ENCODE data around the gene ZNF592. TPM values are rescaled to one million over a fixed set of nuclear protein-coding genes. Genes with fewer than 3 reads are reported as not detected.
A peak's percentile ranks its signal among the peaks of the same experiment; 100 is the strongest.

The ZNF592 gene
- total and polyA plus RNA-seq, 2 experiments from 2014 or later = 8.1 to 19.2 TPM

DNA sequence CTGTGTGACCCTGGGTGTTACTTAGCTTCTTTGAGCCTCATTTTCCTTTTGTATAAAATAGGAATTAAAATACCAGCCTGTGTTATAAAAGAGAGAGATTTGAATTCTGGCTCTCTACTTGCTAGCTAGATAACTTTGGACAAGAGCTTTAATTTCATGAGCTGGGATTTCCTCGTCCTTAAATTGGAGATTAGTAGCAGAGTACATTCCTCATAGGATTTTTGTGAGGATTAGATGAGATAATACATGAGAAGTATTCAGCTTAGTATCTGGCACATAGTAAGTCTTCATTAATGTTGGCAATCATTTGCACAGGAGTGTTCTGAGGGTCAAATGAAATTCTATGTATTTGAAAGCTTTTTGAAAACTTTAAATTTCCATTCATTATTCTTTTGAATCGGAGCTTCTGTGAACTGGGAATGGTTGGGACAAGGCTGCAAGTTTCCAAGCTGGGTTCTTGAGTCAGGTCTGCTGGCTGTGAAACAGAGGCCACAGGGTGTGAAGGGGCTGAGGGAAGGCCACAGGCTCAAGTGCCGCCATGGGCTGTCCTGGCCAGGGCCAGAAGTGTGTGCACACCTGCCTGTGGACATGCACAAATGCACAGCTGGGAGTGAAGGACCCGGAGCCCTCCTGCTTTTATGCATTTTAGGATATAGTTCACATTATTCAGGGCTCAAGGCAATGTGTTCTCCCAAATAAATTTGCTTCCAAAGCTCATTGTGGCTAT is 86.0 kb downstream of the ZNF592 start:
- Histone ChIP-seq H3K27ac (peak overlapping the region; percentile 69), H3K4me1 (ENCODE audit: low read depth) (peaks cover 45% of the 10 kb centered on the region), H3K27me3 (no peaks in the 10 kb centered on the region), H3K4me3 (no peak overlapping the region), H3K36me3 (peaks cover 26% of the 10 kb centered on the region), H3K9me3 (ENCODE audit: low read depth) (no peaks in the 10 kb centered on the region)
- TF ChIP-seq, protein P1, sequence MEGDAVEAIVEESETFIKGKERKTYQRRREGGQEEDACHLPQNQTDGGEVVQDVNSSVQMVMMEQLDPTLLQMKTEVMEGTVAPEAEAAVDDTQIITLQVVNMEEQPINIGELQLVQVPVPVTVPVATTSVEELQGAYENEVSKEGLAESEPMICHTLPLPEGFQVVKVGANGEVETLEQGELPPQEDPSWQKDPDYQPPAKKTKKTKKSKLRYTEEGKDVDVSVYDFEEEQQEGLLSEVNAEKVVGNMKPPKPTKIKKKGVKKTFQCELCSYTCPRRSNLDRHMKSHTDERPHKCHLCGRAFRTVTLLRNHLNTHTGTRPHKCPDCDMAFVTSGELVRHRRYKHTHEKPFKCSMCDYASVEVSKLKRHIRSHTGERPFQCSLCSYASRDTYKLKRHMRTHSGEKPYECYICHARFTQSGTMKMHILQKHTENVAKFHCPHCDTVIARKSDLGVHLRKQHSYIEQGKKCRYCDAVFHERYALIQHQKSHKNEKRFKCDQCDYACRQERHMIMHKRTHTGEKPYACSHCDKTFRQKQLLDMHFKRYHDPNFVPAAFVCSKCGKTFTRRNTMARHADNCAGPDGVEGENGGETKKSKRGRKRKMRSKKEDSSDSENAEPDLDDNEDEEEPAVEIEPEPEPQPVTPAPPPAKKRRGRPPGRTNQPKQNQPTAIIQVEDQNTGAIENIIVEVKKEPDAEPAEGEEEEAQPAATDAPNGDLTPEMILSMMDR (IDR thresholded peaks at IDR 0.05; ENCODE audit: low read depth, low read length) = no peak
- DNase-seq (ENCODE audit: low read depth in 1 of 2, low spot score in 1 of 2) = no peak

DNA sequence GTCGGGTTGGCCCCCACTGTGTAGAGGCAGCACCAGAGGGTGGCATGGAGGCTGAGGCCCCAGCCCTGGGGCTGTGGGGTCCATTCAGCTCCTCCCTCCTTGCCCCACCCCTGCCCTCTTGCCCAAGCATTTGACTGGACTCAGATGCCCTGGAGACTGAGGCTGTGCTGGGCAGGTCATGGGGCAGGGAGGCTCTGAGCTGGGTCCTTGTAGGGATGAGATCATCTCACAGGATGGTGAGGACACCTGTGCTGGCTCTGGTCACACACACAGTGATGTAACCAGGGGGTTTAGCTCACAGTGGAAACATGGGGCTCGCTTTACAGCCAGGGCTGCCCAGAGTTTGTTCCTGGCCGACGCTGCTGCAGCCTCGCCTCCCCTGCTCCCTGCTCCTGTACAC is 86.6 kb downstream of the ZNF592 start:
- TF ChIP-seq, protein P1 (IDR thresholded peaks at IDR 0.05; ENCODE audit: low read depth, low read length) = no peak

DNA sequence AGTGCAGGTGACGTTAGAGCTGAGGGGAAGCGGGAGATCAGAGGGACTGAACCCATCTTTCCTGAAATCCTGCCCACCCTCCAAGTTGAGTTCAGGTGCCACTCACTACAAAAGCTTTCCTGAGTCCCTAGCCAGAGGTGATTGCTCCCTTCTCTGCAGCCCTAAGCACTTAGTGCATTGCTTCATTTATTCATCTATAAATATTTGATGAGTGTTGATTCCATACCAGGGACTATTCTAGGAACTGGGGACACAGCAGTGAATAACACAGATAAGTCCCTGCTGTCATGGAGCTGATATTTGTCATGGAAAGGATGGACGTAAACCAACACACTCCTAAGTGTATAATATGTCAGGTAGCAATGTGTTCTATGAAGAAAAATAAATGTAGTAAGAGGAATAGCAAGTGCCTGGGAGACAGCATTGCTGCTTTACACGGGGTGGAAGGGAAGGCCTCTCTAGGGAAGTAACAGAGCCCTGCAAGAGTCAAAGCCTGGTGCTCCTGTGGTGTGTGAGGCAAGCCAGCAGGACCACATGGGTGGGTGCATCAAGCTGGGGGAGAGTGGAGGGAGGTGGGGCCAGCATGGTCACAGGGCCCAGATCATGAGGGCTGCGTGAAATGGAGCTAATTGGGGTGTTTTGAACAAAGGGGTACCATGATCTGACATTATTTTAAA is 87.4 kb downstream of the ZNF592 start:
- H3K4me1 ChIP-seq (ENCODE audit: low read depth) = peaks cover 58% of the 10 kb centered on the region
- H3K36me3 ChIP-seq = peaks cover 18% of the 10 kb centered on the region
- H3K4me3 ChIP-seq = no peak overlapping the region
- H3K27me3 ChIP-seq = no peaks in the 10 kb centered on the region
- TF ChIP-seq, protein P1 (IDR thresholded peaks at IDR 0.05; ENCODE audit: low read depth, low read length) = no peak
- H3K9me3 ChIP-seq (ENCODE audit: low read depth) = no peaks in the 10 kb centered on the region
- H3K27ac ChIP-seq = peak overlapping the region; percentile 69
- DNase-seq (ENCODE audit: low read depth in 1 of 2, low spot score in 1 of 2) = no peak

More for the DNA sequence above, 86.6 kb downstream of the ZNF592 start:
- Histone ChIP-seq H3K9me3 (ENCODE audit: low read depth) (no peaks in the 10 kb centered on the region), H3K36me3 (peaks cover 20% of the 10 kb centered on the region), H3K4me1 (ENCODE audit: low read depth) (peaks cover 51% of the 10 kb centered on the region), H3K27ac (peak overlapping the region; percentile 69), H3K4me3 (no peak overlapping the region), H3K27me3 (no peaks in the 10 kb centered on the region)
- DNase-seq (ENCODE audit: low read depth in 1 of 2, low spot score in 1 of 2) = no peak

DNA sequence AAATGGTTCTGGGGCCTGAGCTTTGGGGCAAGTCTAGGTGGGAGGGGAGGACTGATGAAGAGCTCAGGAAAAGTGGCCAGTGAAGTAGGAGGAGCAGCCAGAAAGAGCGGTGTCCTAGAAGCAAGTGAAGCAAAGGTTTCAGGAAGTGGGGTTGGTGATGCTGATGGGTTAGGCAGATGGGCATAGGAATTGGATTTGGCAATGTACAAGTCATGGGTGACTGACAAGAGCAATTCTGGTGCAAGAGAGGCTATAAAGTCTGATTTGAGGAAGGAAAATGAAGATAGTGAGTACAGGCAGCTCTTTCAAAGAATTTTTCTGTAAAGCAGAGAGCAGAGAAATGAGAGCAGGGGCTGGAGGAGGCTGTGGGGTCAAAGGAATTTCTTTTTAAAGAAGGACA is 88.5 kb downstream of the ZNF592 start:
- H3K9me3 ChIP-seq (ENCODE audit: low read depth) = no peaks in the 10 kb centered on the region
- no peak overlapping the region for H3K4me3 ChIP-seq
- no peak for DNase-seq (ENCODE audit: low read depth in 1 of 2, low spot score in 1 of 2)
- H3K27ac ChIP-seq = peak overlapping the region; percentile 95
- TF ChIP-seq, protein P1 (IDR thresholded peaks at IDR 0.05; ENCODE audit: low read depth, low read length) = no peak
- H3K27me3 ChIP-seq = no peaks in the 10 kb centered on the region
- peaks cover 18% of the 10 kb centered on the region for H3K36me3 ChIP-seq
- peaks cover 63% of the 10 kb centered on the region for H3K4me1 ChIP-seq (ENCODE audit: low read depth)

DNA sequence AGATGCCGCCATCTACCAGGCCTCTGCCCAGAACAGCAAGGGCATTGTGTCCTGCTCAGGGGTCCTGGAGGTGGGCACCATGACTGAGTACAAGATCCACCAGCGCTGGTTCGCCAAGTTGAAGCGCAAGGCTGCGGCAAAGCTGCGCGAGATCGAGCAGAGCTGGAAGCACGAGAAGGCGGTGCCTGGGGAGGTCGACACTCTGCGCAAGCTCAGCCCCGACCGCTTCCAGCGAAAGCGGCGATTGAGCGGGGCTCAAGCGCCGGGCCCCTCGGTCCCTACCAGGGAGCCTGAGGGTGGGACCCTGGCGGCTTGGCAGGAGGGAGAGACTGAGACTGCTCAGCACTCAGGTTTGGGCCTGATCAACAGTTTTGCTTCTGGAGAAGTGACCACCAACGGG is 91.3 kb downstream of the ZNF592 start:
- H3K36me3 ChIP-seq = peaks cover 6% of the 10 kb centered on the region
- H3K4me1 ChIP-seq (ENCODE audit: low read depth) = peaks cover 67% of the 10 kb centered on the region
- peak overlapping the region; percentile 95 for H3K27ac ChIP-seq
- DNase-seq (ENCODE audit: low read depth in 1 of 2, low spot score in 1 of 2) = no peak
- no peaks in the 10 kb centered on the region for H3K27me3 ChIP-seq
- H3K9me3 ChIP-seq (ENCODE audit: low read depth) = no peaks in the 10 kb centered on the region
- TF ChIP-seq, protein P1 (IDR thresholded peaks at IDR 0.05; ENCODE audit: low read depth, low read length) = no peak
- H3K4me3 ChIP-seq = no peak overlapping the region
